Skin of body (tissue), 3 donors: ENCODE data around the gene TIGD2. TPM values are rescaled to one million over a fixed set of nuclear protein-coding genes. Genes with fewer than 3 reads are reported as not detected.

Experiments
- DNase-seq: peaks from one replicate; lab custom pipeline; 2025; lab: John Stamatoyannopoulos, UW
- small RNA-seq: library from RNA; depleted of rRNA; stranded (forward); fragments of <200 nt; gene quantifications from one replicate; pipeline ENCODE3, GENCODE V24; 2014; ENCODE audit warnings: low replicate concordance
- total RNA-seq: library from RNA; depleted of rRNA; stranded (reverse); fragments of >200 nt; gene quantifications from one replicate; pipeline ENCODE4 v1.2.3, GENCODE V29; 2014

The TIGD2 gene
- total RNA-seq, 1 donor from 2014 or later: 5.2 TPM

DNA sequence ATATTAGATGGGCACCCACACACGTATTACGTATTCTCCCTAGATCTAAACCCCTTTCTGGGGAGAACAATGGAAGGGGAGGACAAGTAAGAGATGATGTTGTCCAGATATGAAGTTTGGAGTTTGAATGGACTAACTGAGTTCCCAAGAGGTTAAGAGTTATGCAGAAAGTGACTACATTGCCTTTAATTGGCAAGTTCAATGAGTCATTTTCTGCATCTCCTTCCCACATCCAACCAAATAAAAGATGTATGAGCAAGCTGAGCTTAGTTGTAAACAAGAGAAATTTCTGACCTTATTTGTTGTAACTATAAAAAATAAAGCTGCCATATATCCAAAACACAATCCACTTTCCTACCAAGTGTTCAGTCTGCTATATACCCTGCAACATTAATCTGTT is 50.5 kb downstream of the TIGD2 start:
- DNase-seq: no peak

DNA sequence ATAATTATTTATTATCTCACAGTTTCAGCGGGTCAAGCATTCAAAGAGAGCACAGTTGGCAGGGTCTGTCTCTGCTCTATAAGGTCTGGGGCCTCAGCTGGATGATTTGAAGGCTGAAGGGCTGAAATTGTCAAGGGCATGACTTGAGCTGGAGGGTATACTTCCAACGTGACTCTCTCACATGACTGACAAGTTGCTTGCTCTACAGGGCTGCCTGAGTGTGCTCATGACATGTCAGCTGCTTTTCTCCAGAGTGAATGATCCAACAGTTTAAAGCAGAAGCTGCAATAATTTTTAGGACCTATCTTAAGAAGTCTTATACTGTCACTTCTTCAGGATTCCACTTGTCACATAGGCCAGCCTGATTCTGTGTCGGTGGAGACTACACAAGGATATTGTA is 51.2 kb downstream of the TIGD2 start:
- no peak for DNase-seq

DNA sequence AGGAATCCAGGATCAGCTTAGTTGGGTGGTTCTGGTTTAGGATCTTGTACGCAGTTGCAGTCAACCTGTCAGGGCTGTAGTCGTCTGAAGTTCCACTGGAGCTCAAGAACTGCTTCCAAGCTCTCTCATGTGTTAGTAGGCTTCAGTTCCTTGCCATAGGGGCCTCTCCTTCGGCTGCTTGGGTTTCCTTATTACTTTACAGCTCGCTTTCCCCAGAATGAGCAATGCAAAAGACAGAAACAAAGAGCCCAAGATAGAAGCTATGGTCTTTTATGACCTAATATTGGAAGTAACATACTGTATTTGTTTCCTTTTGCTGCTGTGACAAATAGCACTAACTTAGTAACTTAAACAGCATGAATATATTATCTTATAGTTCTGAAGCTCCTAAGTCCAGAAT is 51.7 kb downstream of the TIGD2 start:
- DNase-seq: no peak

DNA sequence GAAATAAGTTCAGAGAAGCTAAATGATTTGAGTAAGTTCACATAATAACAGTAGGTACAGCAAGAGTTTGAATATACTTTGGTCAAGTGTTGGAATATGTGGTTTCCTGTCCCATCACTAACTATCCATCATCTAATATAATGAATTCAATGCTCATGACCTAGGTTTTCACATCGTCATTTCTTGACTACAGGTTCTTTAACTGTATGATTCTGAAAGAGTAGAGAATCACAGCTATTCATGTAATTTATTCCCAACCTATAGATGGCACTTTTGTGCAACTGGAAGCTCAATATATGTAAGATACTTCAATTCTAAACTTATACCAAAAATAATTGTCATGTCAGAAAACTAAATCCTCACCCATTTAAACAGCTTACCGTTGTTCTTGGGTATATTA is 53.1 kb downstream of the TIGD2 start:
- DNase-seq: no peak

Small RNA genes within 50 kb of the gene (small RNA-seq; reads per million reads assigned to genes)
- gene RNU6-907P: not detected

Other genes with a start within 250 kb of the TIGD2 start
- gene FAM13A, start 54.3 kb upstream of the TIGD2 start, total RNA-seq: 71.2 TPM
- 3.8 TPM for gene GPRIN3, start 196.3 kb downstream of the TIGD2 start, total RNA-seq